GM10847 (cell line): ENCODE data around the gene HINFP.

Experiments
- POLR2A ChIP-seq: IDR thresholded peaks from 2 replicates; pipeline ENCODE4 v1.6.1; 2011; ENCODE audit not compliant: insufficient read length; ENCODE audit errors: extremely low read depth

Gene HINFP

DNA sequence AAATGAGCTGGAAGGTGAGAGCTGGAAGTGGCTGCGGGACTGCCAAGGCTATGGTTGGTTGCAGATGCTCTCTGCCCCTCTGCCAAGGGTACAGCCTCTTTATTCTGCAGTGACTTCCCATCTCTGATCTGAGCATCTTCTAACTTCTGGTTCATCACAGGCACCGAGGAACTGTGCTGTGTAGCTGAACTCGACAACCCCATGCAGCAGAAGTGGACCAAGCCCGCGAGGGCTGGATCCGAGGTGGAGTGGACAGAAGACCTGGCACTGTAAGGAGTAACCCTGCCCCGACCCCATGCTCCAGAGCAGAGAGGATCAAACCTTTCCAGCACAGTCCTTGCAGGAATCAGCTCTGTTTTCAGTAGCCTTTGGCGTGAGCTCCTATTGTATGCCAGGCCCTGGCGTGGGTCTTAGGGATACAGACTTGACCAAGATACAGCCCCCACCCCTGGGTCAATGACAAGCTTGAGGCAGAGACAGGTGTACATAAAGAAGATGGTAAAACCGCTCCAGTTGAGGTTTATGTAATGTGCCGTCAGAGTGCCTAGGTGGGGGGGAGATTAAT lies 9.9 kb upstream of the HINFP start:
- TF ChIP-seq POLR2A = no peak

DNA sequence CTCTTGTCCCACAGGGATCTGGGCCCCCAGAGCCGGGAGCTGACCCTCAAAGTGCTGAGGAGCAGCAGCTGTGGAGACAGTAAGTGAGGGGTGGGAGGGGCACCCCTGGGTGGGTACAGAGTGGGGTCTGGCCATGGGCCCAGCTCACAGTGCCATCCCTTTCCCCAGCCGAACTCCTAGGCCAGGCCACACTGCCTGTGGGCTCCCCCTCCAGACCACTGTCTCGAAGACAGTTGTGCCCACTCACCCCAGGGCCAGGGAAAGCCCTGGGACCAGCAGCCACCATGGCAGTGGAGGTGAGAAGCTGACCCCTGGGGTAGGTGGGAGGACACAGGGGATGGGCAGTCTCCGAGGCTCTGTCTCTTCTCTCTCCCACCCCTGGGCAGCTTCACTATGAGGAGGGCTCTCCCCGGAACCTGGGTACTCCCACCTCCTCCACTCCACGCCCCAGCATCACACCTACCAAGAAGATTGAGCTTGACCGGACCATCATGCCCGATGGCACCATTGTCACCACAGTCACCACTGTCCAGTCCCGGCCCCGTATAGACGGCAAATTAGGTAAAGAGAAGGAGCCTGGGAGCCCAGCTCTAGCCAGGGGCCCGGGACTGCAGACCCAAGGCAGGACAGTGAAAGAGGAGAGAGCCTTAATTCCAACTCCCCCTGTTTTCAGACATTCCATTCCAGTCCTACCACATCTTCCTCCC lies 8.9 kb upstream of the HINFP start:
- no peak for TF ChIP-seq POLR2A

DNA sequence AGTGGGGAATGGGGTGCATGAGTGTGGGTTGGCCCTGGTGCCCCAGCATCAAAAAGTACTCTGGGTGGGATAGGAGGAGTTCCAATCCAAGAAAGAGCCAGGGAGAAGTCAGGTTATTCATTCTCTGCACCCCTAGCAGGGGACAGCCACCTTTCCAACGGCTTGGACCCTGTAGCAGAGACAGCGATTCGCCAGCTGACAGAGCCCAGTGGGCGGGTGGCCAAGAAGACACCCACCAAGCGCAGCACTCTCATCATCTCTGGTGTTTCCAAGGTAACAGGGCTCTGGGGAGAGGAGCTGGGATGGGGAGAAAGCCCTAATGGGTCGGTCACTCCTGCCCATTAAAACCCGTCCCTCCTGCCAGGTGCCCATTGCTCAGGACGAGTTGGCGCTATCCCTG lies 7.7 kb upstream of the HINFP start:
- no peak for TF ChIP-seq POLR2A

DNA sequence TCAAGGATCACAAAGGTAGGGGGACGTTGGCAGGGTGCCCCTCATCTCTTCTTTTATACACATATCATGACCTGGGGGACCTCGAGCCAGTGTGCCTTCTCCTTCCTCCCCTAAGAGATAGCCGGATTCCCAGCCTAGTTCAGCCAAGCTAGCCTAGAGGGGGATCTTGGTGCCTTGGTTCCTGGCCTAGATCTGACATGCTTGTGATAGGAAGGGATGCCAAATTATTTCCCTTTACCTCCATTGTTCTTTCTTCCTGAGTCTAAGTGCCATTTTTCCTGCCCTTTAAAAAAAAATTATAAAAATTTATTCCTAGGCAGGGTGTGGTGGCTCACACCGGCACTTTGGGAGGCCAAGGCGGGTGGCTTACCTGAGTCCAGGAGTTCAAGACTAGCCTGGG lies 7.0 kb upstream of the HINFP start:
- TF ChIP-seq POLR2A = no peak

DNA sequence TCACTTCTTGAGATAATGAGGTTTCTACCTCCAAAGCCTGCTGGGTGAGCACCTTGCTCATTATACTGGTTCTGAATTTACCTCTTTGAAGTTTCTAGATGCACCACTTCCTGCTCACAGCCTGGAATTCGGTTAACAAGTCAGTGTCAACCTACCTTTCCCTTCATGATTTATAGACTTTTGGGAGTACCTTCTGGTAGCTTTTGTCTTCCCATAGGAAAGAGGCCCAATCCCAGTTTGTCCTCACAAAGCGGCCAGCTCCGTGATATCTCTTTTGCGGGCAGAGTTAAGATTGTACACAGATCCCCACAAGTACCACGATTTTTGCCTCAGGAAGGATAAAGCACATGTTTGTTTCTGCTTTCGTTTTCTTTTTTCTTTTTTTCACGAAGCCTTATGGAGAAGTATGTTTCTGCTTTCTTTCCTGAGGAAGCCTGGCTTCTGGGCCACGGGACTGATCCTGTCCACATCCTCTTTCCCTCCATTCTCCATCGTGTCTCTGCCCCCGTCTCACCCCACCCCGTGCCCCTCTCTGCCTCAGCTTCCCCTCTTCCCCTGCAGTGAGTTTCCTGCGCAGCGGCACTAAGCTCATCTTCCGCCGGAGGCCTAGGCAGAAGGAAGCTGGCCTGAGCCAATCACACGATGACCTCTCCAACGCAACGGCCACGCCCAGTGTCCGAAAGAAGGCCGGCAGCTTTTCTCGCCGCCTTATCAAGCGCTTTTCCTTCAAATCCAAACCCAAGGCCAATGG lies 5.7 kb upstream of the HINFP start:
- no peak for TF ChIP-seq POLR2A

DNA sequence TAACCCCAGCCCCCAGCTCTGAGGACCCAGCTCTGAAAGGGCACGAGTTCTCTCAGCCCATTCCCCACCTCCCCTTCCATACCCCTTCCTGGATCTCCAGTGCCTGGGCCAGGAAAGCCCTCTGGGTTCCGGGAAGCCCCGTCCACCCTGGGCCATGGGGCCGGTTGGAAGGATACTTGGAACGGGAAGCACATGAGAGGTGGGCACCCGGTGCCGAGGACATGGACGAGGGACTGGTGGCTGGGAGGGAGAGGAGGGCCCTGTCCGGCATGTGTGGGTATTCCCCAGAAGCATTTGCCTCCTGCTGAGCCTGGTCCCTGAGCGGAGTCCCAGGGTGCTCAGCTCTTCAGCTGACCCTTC lies 5.2 kb upstream of the HINFP start:
- TF ChIP-seq POLR2A = no peak

DNA sequence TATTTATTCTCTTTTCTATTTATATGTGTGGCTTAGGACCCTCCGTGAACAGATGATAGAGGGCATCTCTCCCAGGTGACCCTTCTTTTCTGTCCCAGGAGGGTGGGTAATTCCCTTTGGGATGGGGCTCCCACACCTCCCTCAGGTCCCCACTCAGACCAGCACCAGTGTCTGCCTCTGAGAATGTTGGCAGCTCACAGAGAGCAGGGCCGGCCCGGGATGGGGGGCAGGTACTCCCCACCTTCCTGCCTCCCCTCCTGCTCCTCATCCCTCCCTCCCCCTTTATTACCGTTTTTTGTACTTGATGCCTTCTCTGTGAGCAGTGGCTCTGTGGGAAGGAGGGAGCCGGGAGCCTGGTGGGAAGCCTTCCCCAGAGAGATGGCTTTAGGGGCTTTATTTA lies 4.8 kb upstream of the HINFP start:
- TF ChIP-seq POLR2A = no peak

DNA sequence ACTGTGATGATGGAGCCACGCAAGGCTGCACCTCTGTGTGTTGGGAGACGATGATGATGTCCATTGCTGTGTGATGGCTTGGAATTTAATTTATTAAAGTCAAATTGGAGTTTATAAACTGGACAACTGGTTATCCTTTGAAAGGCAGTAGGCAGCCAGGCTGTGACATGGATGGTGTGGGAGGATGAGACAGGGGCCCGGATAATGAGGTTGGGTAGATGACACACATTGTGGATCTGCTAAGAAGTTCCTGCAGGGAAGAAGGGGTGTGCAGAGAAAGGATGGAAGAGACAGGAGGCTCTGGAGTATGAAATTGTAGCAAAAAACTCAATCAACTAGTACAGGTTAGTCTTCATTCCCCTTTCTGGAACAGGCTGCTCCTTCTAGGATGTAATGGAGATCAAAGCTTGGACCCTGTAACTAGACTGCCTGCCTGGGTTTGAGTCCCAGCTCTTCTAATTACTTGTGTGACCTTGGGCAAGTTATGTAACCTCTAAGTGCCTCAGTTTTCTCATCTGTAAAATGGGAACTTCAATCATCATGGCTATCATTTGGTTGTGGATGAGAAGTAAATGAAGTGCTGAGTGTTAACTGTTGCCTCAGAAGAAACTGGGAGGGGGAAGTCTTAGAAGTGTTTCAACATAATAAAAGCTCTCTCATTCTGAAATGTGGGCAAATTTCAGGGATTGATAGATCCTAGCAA lies 4.2 kb upstream of the HINFP start:
- TF ChIP-seq POLR2A = no peak

DNA sequence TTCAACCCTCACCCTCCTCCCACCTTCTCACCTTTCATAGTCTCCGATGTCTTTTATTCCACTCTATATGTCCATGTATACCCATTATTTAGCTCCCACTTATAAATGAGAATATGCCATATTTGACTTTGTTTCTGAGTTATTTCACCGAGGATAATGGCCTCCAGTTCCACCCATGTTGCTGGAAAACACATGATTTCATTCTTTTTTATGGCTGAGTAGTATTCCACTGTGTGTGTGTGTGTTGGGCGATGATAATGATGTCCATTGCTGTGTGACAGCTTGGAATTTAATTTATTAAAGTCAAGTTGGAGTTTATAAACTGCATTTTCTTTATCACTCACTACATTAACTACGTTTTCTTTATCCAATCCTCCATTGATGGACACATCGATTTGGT lies 3.2 kb upstream of the HINFP start:
- TF ChIP-seq POLR2A = no peak

DNA sequence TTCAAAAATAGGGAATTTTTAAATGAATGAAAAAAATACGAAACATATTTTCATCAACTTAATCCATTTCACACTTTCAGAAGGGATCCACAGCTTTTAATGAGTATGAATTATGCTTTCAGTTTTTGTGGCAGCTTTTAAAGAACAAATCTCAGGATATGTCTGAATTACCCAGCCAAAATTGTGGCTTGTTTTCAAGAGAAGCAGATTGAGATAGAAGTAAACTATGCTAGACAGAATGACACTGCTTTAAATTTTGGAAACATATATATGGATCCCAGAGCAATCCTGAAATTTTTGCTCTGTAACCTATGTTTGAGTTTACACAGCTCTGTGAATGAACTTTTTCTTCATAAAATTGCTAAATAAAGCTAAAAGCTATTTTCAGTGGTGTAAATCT lies 2.4 kb upstream of the HINFP start:
- TF ChIP-seq POLR2A = no peak

DNA sequence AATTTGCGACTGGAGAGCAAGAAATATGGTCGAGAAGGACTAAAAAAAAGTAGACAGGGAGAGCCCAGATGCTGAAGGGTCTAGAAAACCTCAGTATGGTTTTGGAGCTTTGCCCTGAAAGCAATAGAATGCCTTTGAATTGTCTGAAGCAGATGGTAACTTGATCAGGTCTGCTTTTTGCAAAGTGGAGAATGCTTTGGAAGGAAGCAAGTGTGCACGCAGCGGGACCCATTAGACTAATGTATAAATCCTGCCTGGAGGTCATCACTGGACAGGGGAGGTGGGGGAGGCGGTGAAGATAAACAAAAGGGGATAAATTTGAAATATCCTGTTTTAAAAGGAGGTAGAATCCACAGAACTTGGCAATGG lies 757 bp upstream of the HINFP start:
- no peak for TF ChIP-seq POLR2A

DNA sequence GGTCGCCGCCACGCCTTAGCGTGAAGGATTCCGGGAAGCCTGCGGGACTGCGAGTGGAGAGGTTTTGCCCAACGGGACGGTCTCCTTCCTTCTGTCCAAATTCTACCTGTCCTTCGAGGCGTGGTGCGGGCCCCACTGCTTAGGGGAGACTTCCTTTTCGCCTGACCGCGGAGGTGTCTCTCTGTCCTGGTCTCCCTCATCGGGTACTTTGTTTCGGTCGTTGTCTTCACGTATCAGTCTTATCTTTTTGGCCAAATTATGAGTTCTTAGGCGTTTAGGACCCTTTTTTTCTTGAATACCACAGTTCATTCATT lies 388 bp downstream of the HINFP start:
- no peak for TF ChIP-seq POLR2A

DNA sequence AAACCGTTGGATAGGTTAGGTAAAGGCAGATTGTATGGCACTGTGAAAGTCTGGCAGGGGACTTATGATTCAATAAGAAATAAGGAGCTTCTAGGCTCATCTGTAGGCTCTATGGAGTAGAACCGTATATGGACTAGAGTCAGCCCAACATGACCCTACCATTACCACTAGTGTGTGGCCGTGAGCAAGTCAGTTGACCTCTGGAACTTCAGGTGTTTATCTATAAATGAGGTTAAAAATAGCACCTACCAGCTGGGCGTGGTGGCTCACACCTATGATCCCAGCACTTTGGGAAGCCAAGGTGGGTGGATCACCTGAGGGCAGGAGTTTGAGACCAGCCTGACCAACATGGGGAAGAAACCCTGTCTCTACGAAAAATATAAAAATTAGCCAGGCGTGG lies 4.4 kb downstream of the HINFP start:
- no peak for TF ChIP-seq POLR2A

DNA sequence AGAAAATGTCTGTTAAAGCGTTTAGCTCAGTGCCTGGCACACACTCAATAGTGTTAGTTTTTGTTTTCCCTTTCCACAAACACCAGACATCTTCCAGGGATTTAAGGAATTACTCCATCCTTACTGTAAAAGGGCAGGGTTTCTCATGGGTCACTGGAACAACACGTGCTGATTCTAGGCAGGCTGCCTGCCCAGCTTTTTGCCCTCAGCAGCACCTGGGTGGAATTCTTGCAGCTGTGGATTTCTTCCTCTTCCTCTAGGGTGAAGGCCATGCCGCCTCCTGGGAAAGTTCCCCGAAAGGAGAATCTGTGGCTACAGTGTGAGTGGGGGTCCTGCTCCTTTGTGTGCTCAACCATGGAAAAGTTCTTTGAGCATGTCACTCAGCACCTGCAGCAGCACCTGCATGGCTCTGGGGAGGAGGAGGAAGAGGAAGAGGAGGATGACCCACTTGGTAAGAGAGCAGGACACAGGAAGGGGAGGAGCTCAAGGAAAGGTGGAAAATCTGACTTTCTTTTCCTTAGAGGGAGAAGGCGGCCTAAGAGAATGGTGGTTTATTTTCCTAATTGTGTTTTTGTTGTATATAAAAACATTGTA lies 5.4 kb downstream of the HINFP start:
- TF ChIP-seq POLR2A = no peak

DNA sequence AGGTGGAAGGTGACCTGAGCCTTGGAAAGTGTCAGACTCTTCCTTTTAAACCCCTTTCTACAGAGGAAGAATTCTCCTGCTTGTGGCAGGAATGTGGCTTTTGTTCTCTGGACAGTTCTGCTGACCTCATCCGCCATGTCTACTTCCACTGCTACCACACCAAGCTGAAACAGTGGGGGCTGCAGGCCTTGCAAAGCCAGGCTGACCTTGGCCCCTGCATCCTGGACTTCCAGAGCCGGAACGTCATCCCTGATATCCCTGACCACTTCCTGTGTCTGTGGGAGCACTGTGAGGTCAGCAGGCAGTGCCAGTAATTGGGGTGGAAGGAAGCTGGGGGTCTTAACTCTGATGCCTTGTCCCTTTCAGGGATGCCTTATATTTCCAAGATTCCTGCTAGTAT lies 9.3 kb downstream of the HINFP start:
- no peak for TF ChIP-seq POLR2A
